T-helper 17 cell (primary cell): ENCODE measurements around the gene PRR9. TPM values are rescaled to one million over a fixed set of nuclear protein-coding genes. Genes with fewer than 3 reads are reported as not detected.

Source experiments
- ATAC-seq: fragments of 150-1000 bp; cut with Tn5 transposase; 2 replicates; pipeline ENCODE4 v1.10.0; 2021; ENCODE audit warnings: mild to moderate bottlenecking, moderate library complexity
- DNase-seq, 3 donors: peaks; one replicate each; pipeline versions ENCODE4 v3.0.0 to v3.0.0-alpha.2; 2020 to 2021
- H3K9me3 ChIP-seq: one replicate; pipeline ENCODE4 v1.7.0; 2013; ENCODE audit warnings: low read length, mild to moderate bottlenecking; ENCODE audit not compliant: control insufficient read depth, poor library complexity, severe bottlenecking
- H3K27ac Mint-ChIP-seq: one replicate; pipeline ENCODE4 v1.8.0; 2022; ENCODE audit warnings: mild to moderate bottlenecking, moderate library complexity, mixed read lengths
- H3K27me3 Mint-ChIP-seq: one replicate; pipeline ENCODE4 v1.8.0; 2022; ENCODE audit warnings: mixed read lengths
- H3K36me3 Mint-ChIP-seq: one replicate; pipeline ENCODE4 v1.8.0; 2022; ENCODE audit warnings: low read depth, mixed read lengths
- H3K4me1 Mint-ChIP-seq: one replicate; pipeline ENCODE4 v1.8.0; 2022; ENCODE audit warnings: mild to moderate bottlenecking, mixed read lengths
- H3K4me3 Mint-ChIP-seq: one replicate; pipeline ENCODE4 v1.8.0; 2022; ENCODE audit warnings: mild to moderate bottlenecking, moderate library complexity, mixed read lengths
- total RNA-seq, 4 donors: library from RNA in 2 of 4; stranded (reverse) in 2 of 4; gene quantifications; one replicate each; pipeline ENCODE4 v1.2.3 and lab custom pipeline; 2022 to 2026

PRR9 gene
- total RNA-seq, 2 donors from 2014 or later: not detected

GRCh38 chr1:153261281-153262069, 44.1 kb downstream of the PRR9 start:
- no peaks in the 10 kb centered on the region for H3K9me3 ChIP-seq
- peak overlapping the region; percentile 60 for H3K27ac Mint-ChIP-seq
- DNase-seq: peak; percentile 15 to 36 (median 18)
- H3K36me3 Mint-ChIP-seq: no peaks in the 10 kb centered on the region
- H3K4me3 Mint-ChIP-seq: peak overlapping the region; percentile 92
- peaks cover 53% of the 10 kb centered on the region for H3K27me3 Mint-ChIP-seq
- peaks cover 41% of the 10 kb centered on the region for H3K4me1 Mint-ChIP-seq
- ATAC-seq: peak; percentile 58

GRCh38 chr1:153262070-153262366, 44.6 kb downstream of the PRR9 start:
- DNase-seq (no peak), ATAC-seq (no peak)
- peaks cover 41% of the 10 kb centered on the region for H3K4me1 Mint-ChIP-seq
- no peaks in the 10 kb centered on the region for H3K36me3 Mint-ChIP-seq
- H3K4me3 Mint-ChIP-seq: peak overlapping the region; percentile 92
- peaks cover 53% of the 10 kb centered on the region for H3K27me3 Mint-ChIP-seq
- no peaks in the 10 kb centered on the region for H3K9me3 ChIP-seq
- peak overlapping the region; percentile 60 for H3K27ac Mint-ChIP-seq

- no peaks in the 10 kb centered on the region for H3K36me3 Mint-ChIP-seq
- H3K27me3 Mint-ChIP-seq: peaks cover 57% of the 10 kb centered on the region
- peak overlapping the region; percentile 60 for H3K27ac Mint-ChIP-seq
- peaks cover 41% of the 10 kb centered on the region for H3K4me1 Mint-ChIP-seq
- H3K4me3 Mint-ChIP-seq: peak overlapping the region; percentile 92
- ATAC-seq (no peak), DNase-seq (no peak)
- H3K9me3 ChIP-seq: no peaks in the 10 kb centered on the region
These were observed 45.2 kb downstream of the PRR9 start for GRCh38 chr1:153262462-153263157.

- no peak overlapping the region for H3K4me3 Mint-ChIP-seq
- H3K36me3 Mint-ChIP-seq: no peaks in the 10 kb centered on the region
- H3K4me1 Mint-ChIP-seq: peaks cover 21% of the 10 kb centered on the region
- H3K27me3 Mint-ChIP-seq: peaks cover 62% of the 10 kb centered on the region
- ATAC-seq: no peak
- no peak overlapping the region for H3K27ac Mint-ChIP-seq
- H3K9me3 ChIP-seq: no peaks in the 10 kb centered on the region
- DNase-seq: no peak
These were observed 48.1 kb downstream of the PRR9 start for GRCh38 chr1:153265457-153265856.

Other genes with a start within 250 kb of the PRR9 start
- not detected for gene SPRR4, start 246.9 kb upstream of the PRR9 start, total RNA-seq
- gene SPRR1A, start 233.5 kb upstream of the PRR9 start, total RNA-seq: not detected
- not detected for gene SPRR3, start 215.8 kb upstream of the PRR9 start, total RNA-seq
- not detected for gene SPRR1B, start 186.4 kb upstream of the PRR9 start, total RNA-seq
- gene SPRR2D, start 176.5 kb upstream of the PRR9 start, total RNA-seq: not detected
- not detected for gene SPRR2A, start 160.1 kb upstream of the PRR9 start, total RNA-seq
- not detected for gene SPRR2B, start 146.0 kb upstream of the PRR9 start, total RNA-seq
- gene SPRR2E, start 123.1 kb upstream of the PRR9 start, total RNA-seq: not detected
- not detected for gene SPRR2F, start 104.1 kb upstream of the PRR9 start, total RNA-seq
- gene SPRR2G, start 66.7 kb upstream of the PRR9 start, total RNA-seq: not detected
- not detected for gene LELP1, start 14.2 kb upstream of the PRR9 start, total RNA-seq
- gene LORICRIN, start 42.1 kb downstream of the PRR9 start, total RNA-seq: not detected
- gene PGLYRP3, start 95.4 kb downstream of the PRR9 start, total RNA-seq: not detected
- not detected for gene PGLYRP4, start 131.3 kb downstream of the PRR9 start, total RNA-seq
- gene S100A9, start 140.3 kb downstream of the PRR9 start, total RNA-seq: 100 to 1,000 TPM in 1 of 2 donors, 10 to 100 TPM in 1; 11.9 to 138 TPM
- 1 to 10 TPM; 2.0 to 9.1 TPM for gene S100A12, start 158.0 kb downstream of the PRR9 start, total RNA-seq
- 100 to 1,000 TPM in 1 of 2 donors, 1 to 10 TPM in 1; 4.6 to 110 TPM for gene S100A8, start 173.5 kb downstream of the PRR9 start, total RNA-seq
- not detected for gene S100A7A, start 198.9 kb downstream of the PRR9 start, total RNA-seq
- gene S100A7, start 243.1 kb downstream of the PRR9 start, total RNA-seq: not detected